Mesenchymal stem cell (in vitro differentiated cells and primary cell): ENCODE measurements around the gene MROH2A.
A peak's percentile ranks its signal among the peaks of the same experiment; 100 is the strongest.

Experiments used
- DNase-seq: peaks from one replicate; pipeline ENCODE4 v3.0.0-alpha.2; 2013
- H2AFZ ChIP-seq: one replicate; pipeline ENCODE4 v1.6.1; 2013; ENCODE audit warnings: low read depth, mild to moderate bottlenecking, control low read depth, inconsistent platforms, low read length, moderate library complexity
- H2AK5ac ChIP-seq: 2 replicates; pipeline ENCODE4 v1.6.1; 2013; ENCODE audit warnings: low read length, moderate library complexity, mild to moderate bottlenecking, inconsistent platforms; ENCODE audit not compliant: severe bottlenecking
- H2BK120ac ChIP-seq: one replicate; pipeline ENCODE4 v1.6.1; 2013; ENCODE audit warnings: low read depth, mild to moderate bottlenecking, inconsistent platforms, low read length, moderate library complexity
- H2BK12ac ChIP-seq, 2 experiments: one replicate each; pipeline ENCODE4 v1.6.1; 2013; ENCODE audit warnings: inconsistent platforms in 2 of 2, low read length in 2 of 2, mild to moderate bottlenecking in 2 of 2, moderate library complexity in 2 of 2, control low read depth in 1 of 2
- H2BK15ac ChIP-seq: one replicate; pipeline ENCODE4 v1.6.1; 2013; ENCODE audit warnings: mild to moderate bottlenecking, low read depth, inconsistent platforms; ENCODE audit not compliant: poor library complexity, severe bottlenecking
- H2BK5ac ChIP-seq: 2 replicates; pipeline ENCODE4 v1.6.1; 2013; ENCODE audit warnings: low read depth, mild to moderate bottlenecking, low read length, control low read depth, inconsistent platforms; ENCODE audit not compliant: poor library complexity, severe bottlenecking
- H3K14ac ChIP-seq, 2 experiments: one replicate each; pipeline ENCODE4 v1.6.1; 2013; ENCODE audit warnings: inconsistent platforms in 2 of 2, low read length in 2 of 2, control low read depth in 1 of 2, mild to moderate bottlenecking in 1 of 2, moderate library complexity in 1 of 2
- H3K18ac ChIP-seq, 2 experiments: one replicate each; pipeline ENCODE4 v1.6.1; 2013; ENCODE audit warnings: inconsistent platforms in 2 of 2, low read length in 2 of 2, control low read depth in 1 of 2, low read depth in 1 of 2, mild to moderate bottlenecking in 1 of 2
- H3K23ac ChIP-seq, 2 experiments: one replicate each; pipeline ENCODE4 v1.6.1; 2013; ENCODE audit warnings: inconsistent platforms in 2 of 2, low read length in 2 of 2, mild to moderate bottlenecking in 2 of 2, moderate library complexity in 2 of 2, control low read depth in 1 of 2
- H3K27ac ChIP-seq: 2 replicates; pipeline ENCODE4 v1.5.1; 2013; ENCODE audit warnings: mild to moderate bottlenecking, moderate library complexity, low read length, control low read depth, inconsistent platforms; ENCODE audit not compliant: poor library complexity, severe bottlenecking
- H3K27me3 ChIP-seq, 2 experiments: 2 replicates each; pipeline versions ENCODE4 v1.6.1 to v1.7.0; 2013; ENCODE audit warnings: low read length in 2 of 2, mild to moderate bottlenecking in 2 of 2, moderate library complexity in 2 of 2, control low read depth in 1 of 2, inconsistent platforms in 1 of 2; ENCODE audit not compliant: control insufficient read depth in 1 of 2, insufficient read depth in 1 of 2
- H3K36me3 ChIP-seq, 2 experiments: 2 replicates each; pipeline versions ENCODE4 v1.6.1 to v1.7.0; 2013; ENCODE audit warnings: low read length in 2 of 2, control low read depth in 1 of 2, inconsistent platforms in 1 of 2, low read depth in 1 of 2, mild to moderate bottlenecking in 1 of 2; ENCODE audit not compliant: insufficient read depth in 2 of 2, control insufficient read depth in 1 of 2
- H3K4ac ChIP-seq, 2 experiments: one replicate each; pipeline ENCODE4 v1.6.1; 2013; ENCODE audit warnings: inconsistent platforms in 2 of 2, low read length in 2 of 2, mild to moderate bottlenecking in 2 of 2, moderate library complexity in 2 of 2, control low read depth in 1 of 2, low read depth in 1 of 2
- H3K4me1 ChIP-seq: 2 replicates; pipeline ENCODE4 v1.6.1; 2013; ENCODE audit warnings: low read depth, low read length, control low read depth; ENCODE audit not compliant: control insufficient read depth, insufficient read depth
- H3K4me2 ChIP-seq: 2 replicates; pipeline ENCODE4 v1.6.1; 2013; ENCODE audit warnings: low read length, mild to moderate bottlenecking, inconsistent platforms; ENCODE audit not compliant: poor library complexity, severe bottlenecking
- H3K4me3 ChIP-seq, 2 experiments: 2 replicates each; pipeline versions ENCODE4 v1.5.1 to v1.7.0; 2013; ENCODE audit warnings: low read length in 2 of 2, mild to moderate bottlenecking in 2 of 2, control low read depth in 1 of 2, low read depth in 1 of 2; ENCODE audit not compliant: insufficient read depth in 1 of 2
- H3K79me1 ChIP-seq: replicated peaks from 2 replicates; pipeline ENCODE4 v1.6.1; 2013; ENCODE audit warnings: mild to moderate bottlenecking, control low read depth, low read length, inconsistent platforms; ENCODE audit not compliant: poor library complexity, severe bottlenecking
- H3K9ac ChIP-seq: 2 replicates; pipeline ENCODE4 v1.7.0; 2013; ENCODE audit warnings: mild to moderate bottlenecking, low read length, moderate library complexity
- H3K9me3 ChIP-seq: 2 replicates; pipeline ENCODE4 v1.7.0; 2013; ENCODE audit warnings: mild to moderate bottlenecking, low read length; ENCODE audit not compliant: control insufficient read depth
- H4K8ac ChIP-seq: one replicate; pipeline ENCODE4 v1.6.1; 2013; ENCODE audit warnings: inconsistent platforms, mild to moderate bottlenecking, low read length, moderate library complexity
- H4K91ac ChIP-seq: one replicate; pipeline ENCODE4 v1.6.1; 2013; ENCODE audit warnings: mild to moderate bottlenecking, low read length, inconsistent platforms
- WGBS: methylation state at CpG from one replicate; pipeline ENCODE4 v1.1.7; 2013; ENCODE audit warnings: mixed read lengths; 5-methylcytosine and 5-hydroxymethylcytosine counted together

Gene MROH2A

DNA sequence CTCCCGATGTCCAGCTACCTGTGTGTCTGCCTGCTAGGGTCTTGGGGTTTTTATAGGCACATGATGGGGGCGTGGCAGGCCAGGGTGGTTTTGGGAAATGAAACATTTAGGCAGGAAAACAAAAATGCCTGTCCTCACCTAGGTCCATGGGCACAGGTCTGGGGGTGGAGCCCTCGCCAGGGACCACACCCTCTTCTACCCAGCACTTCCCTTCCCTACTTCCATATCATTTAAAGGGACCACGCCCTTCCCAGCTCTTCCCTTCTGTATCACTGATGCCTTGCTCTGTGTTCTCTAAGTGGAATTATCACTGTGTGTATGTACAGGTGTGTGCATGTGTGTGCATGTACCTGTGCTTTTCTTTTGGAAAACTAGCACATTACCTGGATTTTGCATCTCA lies 11.7 kb upstream of the MROH2A start:
- Histone ChIP-seq H3K79me1 (no peaks in the 10 kb centered on the region), H2AFZ (no peak overlapping the region), H3K4me1 (peaks cover 2% of the 10 kb centered on the region), H3K9ac (no peak overlapping the region), H3K36me3 (no peaks in the 10 kb centered on the region), H2BK12ac (no peak overlapping the region), H3K4me2 (no peak overlapping the region), H3K14ac (no peak overlapping the region), H2BK5ac (no peak overlapping the region), H2BK120ac (no peak overlapping the region), H2BK15ac (no peak overlapping the region), H3K18ac (no peak overlapping the region), H4K8ac (no peak overlapping the region), H3K27ac (no peak overlapping the region), H3K4ac (no peak overlapping the region), H4K91ac (peak overlapping the region; percentile 25), H3K9me3 (no peaks in the 10 kb centered on the region), H3K23ac (no peak overlapping the region), H3K4me3 (no peak overlapping the region), H2AK5ac (no peak overlapping the region), H3K27me3 (peaks cover 9 to 21% of the 10 kb centered on the region in 2 experiments)
- WGBS: 40% methylated on average over 3 of the region's 4 CpGs
- no peak for DNase-seq

DNA sequence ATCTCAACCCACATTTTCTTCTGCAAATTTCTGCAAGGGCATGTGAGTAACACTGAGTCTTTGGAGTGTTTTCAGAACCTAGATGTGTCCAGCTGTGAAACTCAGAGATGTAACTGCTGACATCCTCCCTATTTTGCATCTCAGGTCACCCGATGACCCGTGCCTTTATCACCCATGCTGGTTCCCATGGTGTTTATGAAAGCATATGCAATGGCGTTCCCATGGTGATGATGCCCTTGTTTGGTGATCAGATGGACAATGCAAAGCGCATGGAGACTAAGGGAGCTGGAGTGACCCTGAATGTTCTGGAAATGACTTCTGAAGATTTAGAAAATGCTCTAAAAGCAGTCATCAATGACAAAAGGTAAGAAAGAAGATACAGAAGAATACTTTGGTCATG lies 10.1 kb upstream of the MROH2A start:
- H2AK5ac ChIP-seq: no peak overlapping the region
- no peak overlapping the region for H3K4ac ChIP-seq
- H2BK5ac ChIP-seq: no peak overlapping the region
- H3K9me3 ChIP-seq: no peaks in the 10 kb centered on the region
- no peak overlapping the region for H3K14ac ChIP-seq
- no peak overlapping the region for H3K9ac ChIP-seq
- no peak overlapping the region for H4K91ac ChIP-seq
- no peak overlapping the region for H3K27ac ChIP-seq
- whole genome bisulfite sequencing: 78% methylated on average over 4 of the region's 4 CpGs
- H2BK12ac ChIP-seq: no peak overlapping the region
- H3K18ac ChIP-seq: no peak overlapping the region
- no peak overlapping the region for H3K4me2 ChIP-seq
- no peak overlapping the region for H2AFZ ChIP-seq
- no peak overlapping the region for H2BK15ac ChIP-seq
- no peak overlapping the region for H3K4me3 ChIP-seq
- no peak overlapping the region for H2BK120ac ChIP-seq
- H3K79me1 ChIP-seq: no peaks in the 10 kb centered on the region
- peaks cover 2% of the 10 kb centered on the region for H3K4me1 ChIP-seq
- no peak overlapping the region for H3K23ac ChIP-seq
- H3K27me3 ChIP-seq: peaks cover 9 to 21% of the 10 kb centered on the region in 2 experiments
- no peak overlapping the region for H4K8ac ChIP-seq
- DNase-seq: no peak
- no peaks in the 10 kb centered on the region for H3K36me3 ChIP-seq

DNA sequence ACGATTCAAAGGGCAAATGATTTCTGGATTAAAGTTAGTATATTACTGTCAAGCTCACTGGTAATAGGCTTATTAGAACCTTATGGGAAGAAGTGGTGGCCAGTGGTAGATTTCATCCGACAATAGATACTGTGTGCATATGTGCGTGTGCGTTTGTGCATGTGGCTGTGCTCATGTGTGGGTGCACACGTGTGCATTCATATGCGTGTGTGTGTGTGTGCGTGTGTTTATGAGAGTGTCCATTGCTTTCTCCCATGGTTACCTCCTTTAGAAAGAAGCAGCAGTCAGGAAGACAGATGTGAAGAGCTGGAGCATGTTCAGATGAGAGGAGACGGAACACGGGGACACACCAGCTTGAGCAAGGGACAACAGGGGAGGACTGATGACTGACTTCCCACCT lies 8.9 kb upstream of the MROH2A start:
- H2BK5ac ChIP-seq: no peak overlapping the region
- H3K14ac ChIP-seq: no peak overlapping the region
- no peak overlapping the region for H2AFZ ChIP-seq
- no peak overlapping the region for H3K27ac ChIP-seq
- peaks cover 2% of the 10 kb centered on the region for H3K4me1 ChIP-seq
- no peaks in the 10 kb centered on the region for H3K9me3 ChIP-seq
- WGBS: 86% methylated on average over 9 of the region's 9 CpGs
- no peak overlapping the region for H4K8ac ChIP-seq
- H3K4ac ChIP-seq: no peak overlapping the region
- no peak for DNase-seq
- no peak overlapping the region for H3K18ac ChIP-seq
- H3K23ac ChIP-seq: no peak overlapping the region
- H3K9ac ChIP-seq: no peak overlapping the region
- H3K27me3 ChIP-seq: peaks cover 9 to 18% of the 10 kb centered on the region in 2 experiments
- no peak overlapping the region for H2BK12ac ChIP-seq
- H2AK5ac ChIP-seq: no peak overlapping the region
- no peak overlapping the region for H4K91ac ChIP-seq
- H2BK120ac ChIP-seq: no peak overlapping the region
- no peak overlapping the region for H2BK15ac ChIP-seq
- no peak overlapping the region for H3K4me2 ChIP-seq
- no peaks in the 10 kb centered on the region for H3K36me3 ChIP-seq
- no peaks in the 10 kb centered on the region for H3K79me1 ChIP-seq
- no peak overlapping the region for H3K4me3 ChIP-seq

DNA sequence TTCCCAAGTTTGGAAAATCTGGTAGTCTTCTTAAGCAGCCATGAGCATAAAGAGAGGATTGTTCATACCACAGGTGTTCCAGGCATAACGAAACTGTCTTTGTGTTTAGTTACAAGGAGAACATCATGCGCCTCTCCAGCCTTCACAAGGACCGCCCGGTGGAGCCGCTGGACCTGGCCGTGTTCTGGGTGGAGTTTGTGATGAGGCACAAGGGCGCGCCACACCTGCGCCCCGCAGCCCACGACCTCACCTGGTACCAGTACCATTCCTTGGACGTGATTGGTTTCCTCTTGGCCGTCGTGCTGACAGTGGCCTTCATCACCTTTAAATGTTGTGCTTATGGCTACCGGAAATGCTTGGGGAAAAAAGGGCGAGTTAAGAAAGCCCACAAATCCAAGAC lies 6.0 kb upstream of the MROH2A start:
- H3K27ac ChIP-seq: no peak overlapping the region
- no peak overlapping the region for H2AFZ ChIP-seq
- H3K23ac ChIP-seq: no peak overlapping the region
- H3K4me1 ChIP-seq: no peaks in the 10 kb centered on the region
- H3K18ac ChIP-seq: no peak overlapping the region
- peaks cover 2% of the 10 kb centered on the region for H3K9me3 ChIP-seq
- H4K8ac ChIP-seq: no peak overlapping the region
- no peak overlapping the region for H2BK120ac ChIP-seq
- no peak overlapping the region for H3K4me3 ChIP-seq
- DNase-seq: no peak
- no peak overlapping the region for H2BK5ac ChIP-seq
- H3K4ac ChIP-seq: no peak overlapping the region
- no peaks in the 10 kb centered on the region for H3K36me3 ChIP-seq
- H2BK12ac ChIP-seq: no peak overlapping the region
- no peak overlapping the region for H3K9ac ChIP-seq
- H2AK5ac ChIP-seq: no peak overlapping the region
- no peak overlapping the region for H2BK15ac ChIP-seq
- H3K14ac ChIP-seq: no peak overlapping the region
- WGBS: 85% methylated on average over 16 of the region's 16 CpGs
- no peak overlapping the region for H3K4me2 ChIP-seq
- no peak overlapping the region for H4K91ac ChIP-seq
- H3K27me3 ChIP-seq: peaks cover 9 to 10% of the 10 kb centered on the region in 2 experiments
- H3K79me1 ChIP-seq: no peaks in the 10 kb centered on the region
